PFSK-1 (cell line): ENCODE data around the gene DNER.

Experiments
- FOXP2 ChIP-seq: optimal IDR thresholded peaks from 2 replicates; pipeline ENCODE3; 2011; ENCODE audit warnings: borderline replicate concordance, control low read depth, inconsistent platforms; ENCODE audit not compliant: insufficient read depth; ENCODE audit errors: extremely low read length, extremely low read depth
- POLR2AphosphoS5 ChIP-seq: IDR thresholded peaks from 2 replicates; pipeline ENCODE4 v1.6.1; 2012; ENCODE audit warnings: low read depth, mild to moderate bottlenecking, control low read depth, low read length, moderate library complexity
- SIN3A ChIP-seq: IDR thresholded peaks from 2 replicates; pipeline ENCODE4 v1.6.1; 2012; ENCODE audit warnings: mild to moderate bottlenecking, low read length, moderate library complexity, borderline replicate concordance; ENCODE audit not compliant: insufficient read depth
- TAF1 ChIP-seq: IDR thresholded peaks from 2 replicates; pipeline ENCODE4 v1.6.1; 2012; ENCODE audit warnings: low read length, control low read depth, borderline replicate concordance; ENCODE audit not compliant: insufficient read depth
- TF ChIP-seq, protein P1 (sequence below), 2 experiments: IDR thresholded peaks; 2 replicates each; pipeline versions ENCODE4 v1.6.1 to v1.8.0; 2011 to 2012; ENCODE audit warnings: low read depth in 2 of 2, low read length in 2 of 2, control low read depth in 1 of 2, inconsistent platforms in 1 of 2, mild to moderate bottlenecking in 1 of 2, moderate library complexity in 1 of 2; ENCODE audit not compliant: insufficient read depth in 1 of 2

The DNER gene

DNA sequence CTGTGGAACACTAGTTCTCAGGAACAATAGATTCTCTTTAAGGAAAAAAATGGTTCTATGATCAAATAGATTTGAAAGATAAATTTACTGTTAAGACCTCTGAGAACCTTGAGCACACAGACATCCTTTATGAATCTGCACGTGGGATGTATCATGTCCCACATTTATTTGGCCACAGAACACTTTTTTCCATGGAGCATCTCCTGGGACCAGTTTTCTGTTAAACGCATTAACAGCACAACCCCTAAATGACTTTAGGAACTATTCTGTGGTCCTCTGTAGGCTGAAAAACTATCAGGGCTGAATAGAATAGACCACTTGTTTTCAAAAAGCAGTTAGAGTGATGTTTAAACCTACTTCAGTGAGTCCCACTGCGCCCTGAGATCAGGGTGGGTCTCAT, 311.1 kb downstream of the DNER start:
- TF ChIP-seq POLR2AphosphoS5 (no peak), SIN3A (no peak), TAF1 (no peak), FOXP2 (no peak)
- TF ChIP-seq, protein P1, sequence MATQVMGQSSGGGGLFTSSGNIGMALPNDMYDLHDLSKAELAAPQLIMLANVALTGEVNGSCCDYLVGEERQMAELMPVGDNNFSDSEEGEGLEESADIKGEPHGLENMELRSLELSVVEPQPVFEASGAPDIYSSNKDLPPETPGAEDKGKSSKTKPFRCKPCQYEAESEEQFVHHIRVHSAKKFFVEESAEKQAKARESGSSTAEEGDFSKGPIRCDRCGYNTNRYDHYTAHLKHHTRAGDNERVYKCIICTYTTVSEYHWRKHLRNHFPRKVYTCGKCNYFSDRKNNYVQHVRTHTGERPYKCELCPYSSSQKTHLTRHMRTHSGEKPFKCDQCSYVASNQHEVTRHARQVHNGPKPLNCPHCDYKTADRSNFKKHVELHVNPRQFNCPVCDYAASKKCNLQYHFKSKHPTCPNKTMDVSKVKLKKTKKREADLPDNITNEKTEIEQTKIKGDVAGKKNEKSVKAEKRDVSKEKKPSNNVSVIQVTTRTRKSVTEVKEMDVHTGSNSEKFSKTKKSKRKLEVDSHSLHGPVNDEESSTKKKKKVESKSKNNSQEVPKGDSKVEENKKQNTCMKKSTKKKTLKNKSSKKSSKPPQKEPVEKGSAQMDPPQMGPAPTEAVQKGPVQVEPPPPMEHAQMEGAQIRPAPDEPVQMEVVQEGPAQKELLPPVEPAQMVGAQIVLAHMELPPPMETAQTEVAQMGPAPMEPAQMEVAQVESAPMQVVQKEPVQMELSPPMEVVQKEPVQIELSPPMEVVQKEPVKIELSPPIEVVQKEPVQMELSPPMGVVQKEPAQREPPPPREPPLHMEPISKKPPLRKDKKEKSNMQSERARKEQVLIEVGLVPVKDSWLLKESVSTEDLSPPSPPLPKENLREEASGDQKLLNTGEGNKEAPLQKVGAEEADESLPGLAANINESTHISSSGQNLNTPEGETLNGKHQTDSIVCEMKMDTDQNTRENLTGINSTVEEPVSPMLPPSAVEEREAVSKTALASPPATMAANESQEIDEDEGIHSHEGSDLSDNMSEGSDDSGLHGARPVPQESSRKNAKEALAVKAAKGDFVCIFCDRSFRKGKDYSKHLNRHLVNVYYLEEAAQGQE (IDR thresholded peaks at IDR 0.05; ENCODE audit: insufficient read depth in 1 of 2, low read depth in 2 of 2, low read length in 2 of 2): no peak

DNA sequence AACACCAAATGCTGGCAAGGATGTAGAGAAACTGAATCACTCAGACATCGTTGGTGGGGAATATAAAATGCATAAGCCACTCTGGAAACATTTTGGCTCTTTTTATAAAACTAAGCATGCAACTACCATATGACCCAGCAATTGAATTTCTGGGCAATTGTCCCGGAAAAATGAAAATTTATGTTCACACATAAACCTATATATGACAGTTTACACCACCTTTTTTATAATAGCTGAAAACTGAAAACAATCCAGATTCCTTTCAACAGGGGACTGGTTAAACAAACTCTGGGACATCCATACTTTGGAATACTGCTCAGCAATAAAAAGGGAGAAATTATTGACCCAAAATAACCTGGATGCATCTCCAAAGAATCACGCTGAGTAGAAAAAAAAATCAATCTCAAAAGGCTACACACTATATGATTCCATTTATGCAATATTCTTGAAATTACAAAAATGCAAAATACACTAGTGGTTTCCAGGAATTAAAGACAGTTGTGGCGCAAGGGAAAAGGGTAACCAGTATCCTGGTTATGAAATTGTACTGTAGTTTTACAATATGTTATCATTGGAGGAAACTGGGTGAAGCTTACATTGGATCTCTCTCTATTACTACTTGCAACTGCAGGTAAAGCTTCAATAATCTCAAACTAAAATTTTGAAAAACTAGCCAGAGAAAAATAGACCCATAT, 313.0 kb downstream of the DNER start:
- TF ChIP-seq, protein P1 (IDR thresholded peaks at IDR 0.05; ENCODE audit: insufficient read depth in 1 of 2, low read depth in 2 of 2, low read length in 2 of 2): no peak

DNA sequence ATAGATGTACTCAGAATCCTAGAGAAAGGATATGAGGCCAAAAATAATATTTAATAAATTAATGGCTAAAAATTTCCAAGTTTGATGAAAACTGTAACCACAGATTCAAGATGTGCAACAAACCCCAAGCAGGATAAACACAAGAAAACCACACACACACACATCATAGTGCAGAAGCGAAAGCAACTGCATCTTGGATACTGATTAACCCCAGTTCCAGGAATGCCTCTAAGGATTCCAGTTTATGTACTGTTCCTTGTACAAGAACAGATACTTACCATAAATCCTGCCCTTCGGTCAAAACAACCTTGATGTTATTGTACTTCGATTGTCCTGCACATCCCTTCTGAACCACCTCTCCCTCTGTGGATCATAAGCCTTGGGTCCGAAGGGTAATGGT, 320.4 kb downstream of the DNER start:
- TF ChIP-seq POLR2AphosphoS5 (no peak), TAF1 (no peak), SIN3A (no peak), FOXP2 (no peak)
- TF ChIP-seq, protein P1 (IDR thresholded peaks at IDR 0.05; ENCODE audit: insufficient read depth in 1 of 2, low read depth in 2 of 2, low read length in 2 of 2): no peak

DNA sequence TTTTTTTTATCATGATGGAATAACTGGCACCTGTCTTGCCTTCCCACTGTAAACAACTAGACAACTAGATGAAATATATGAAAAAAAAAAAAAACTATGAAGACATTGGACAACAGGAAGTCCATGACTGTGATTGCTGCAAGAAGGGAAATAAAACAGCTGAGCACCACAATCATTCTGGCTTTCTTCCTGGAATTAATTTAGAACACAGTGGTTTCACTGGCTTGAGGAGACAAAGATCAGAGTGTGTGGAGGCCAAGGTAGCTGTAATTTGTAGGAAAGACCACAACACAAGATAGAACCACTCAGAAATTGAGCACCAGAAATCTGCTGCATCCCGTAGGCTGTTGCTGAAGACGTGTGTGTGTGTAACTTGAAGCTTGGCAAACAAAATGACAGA, 322.2 kb downstream of the DNER start:
- TF ChIP-seq, protein P1 (IDR thresholded peaks at IDR 0.05; ENCODE audit: insufficient read depth in 1 of 2, low read depth in 2 of 2, low read length in 2 of 2): no peak
- no peak for TF ChIP-seq SIN3A
- TF ChIP-seq POLR2AphosphoS5: no peak
- TF ChIP-seq TAF1: no peak
- TF ChIP-seq FOXP2: no peak

DNA sequence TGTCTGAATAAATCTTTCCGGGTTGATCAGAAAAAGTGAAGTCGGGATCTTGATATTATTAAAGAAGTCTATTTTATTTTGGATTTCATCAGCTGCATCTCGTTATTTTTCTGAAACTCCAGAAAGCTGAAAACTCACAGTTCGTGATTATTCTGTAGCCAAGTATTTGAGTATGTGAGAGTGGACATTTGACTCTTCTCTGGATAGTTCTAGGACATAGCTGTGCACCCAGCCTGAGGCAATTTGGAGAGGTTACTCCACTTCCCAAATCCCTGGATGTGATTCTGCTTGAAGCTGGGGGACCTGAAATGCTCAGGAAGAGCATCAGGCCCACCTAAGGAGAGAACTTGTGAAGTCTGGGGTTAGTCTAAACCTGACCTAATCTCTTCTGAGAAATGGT, 325.6 kb downstream of the DNER start:
- TF ChIP-seq, protein P1 (IDR thresholded peaks at IDR 0.05; ENCODE audit: insufficient read depth in 1 of 2, low read depth in 2 of 2, low read length in 2 of 2): no peak
- TF ChIP-seq FOXP2 (no peak), TAF1 (no peak), SIN3A (no peak), POLR2AphosphoS5 (no peak)
